ENCODE measurements around the gene APOBEC3B. TPM values are rescaled to one million over a fixed set of nuclear protein-coding genes. Genes with fewer than 3 reads are reported as not detected.
"Not testable (repeated sequence)": the region's sequence is repeated elsewhere in the genome, so short reads cannot be mapped to it uniquely, and the experiment has no call there.

Gene APOBEC3B
- total RNA-seq, 1 donor = 1.6 TPM

DNA sequence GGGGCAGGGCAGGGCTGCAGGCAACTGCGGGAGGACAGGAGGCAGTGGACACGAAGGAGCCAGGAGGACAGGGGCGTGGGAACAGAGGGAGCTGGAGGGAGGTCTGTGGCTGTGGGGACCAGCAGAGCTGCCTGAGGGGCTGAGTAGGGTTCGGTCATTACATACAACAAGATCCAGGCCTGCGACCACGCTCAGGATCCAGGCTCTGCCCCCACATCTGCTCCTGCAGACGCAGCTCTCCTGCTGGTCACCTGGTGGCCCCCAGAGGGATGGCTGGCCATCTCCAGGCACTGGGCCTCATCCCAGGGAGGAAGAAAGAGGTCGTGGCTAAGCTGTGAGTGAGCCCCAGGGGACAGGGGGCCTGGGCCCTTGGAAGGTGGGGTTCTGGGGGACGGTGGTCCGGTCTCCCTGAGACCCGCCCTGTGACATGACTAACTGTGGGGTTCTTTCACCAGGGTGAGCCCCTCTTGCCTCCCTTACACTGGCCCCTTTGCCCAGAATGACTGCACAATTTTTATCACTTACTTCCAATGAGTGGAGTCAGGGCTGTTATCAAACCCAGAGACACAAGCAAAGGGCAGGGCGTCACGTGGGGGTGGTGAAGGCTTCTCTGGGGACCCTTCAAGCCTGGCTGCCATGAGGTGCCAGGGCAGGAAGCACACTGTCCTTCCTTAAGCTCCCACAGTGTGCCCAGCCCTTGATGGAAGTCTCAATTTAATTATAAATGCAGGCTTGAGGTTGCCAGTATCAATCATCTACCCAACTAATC lies 31.4 kb upstream of the APOBEC3B start:
- DNase-seq (ENCODE audit: low read depth in 2 of 3, low spot score in 2 of 3) = no peak

DNA sequence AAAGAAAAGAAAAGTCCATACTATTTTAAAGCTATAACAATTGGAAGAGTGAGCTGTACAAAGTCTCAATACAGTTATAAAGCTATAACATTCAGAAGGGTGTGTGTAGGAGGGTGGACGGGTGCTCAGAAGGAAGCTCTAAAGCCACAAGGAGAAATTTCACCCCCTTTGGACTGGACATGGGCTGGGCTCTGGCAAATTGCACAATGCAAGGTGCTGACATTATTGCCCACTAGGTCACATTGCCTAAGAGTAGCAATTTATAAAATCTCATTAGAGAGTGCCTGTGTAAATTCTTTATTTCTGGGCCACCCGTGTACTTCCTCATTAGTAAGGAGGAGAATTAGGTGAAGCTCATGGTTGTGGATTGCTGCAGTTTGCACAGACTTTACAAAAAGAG lies 30.4 kb upstream of the APOBEC3B start:
- no peak for DNase-seq (ENCODE audit: low read depth in 2 of 3, low spot score in 2 of 3)

GRCh38 chr22:38952281-38952993 lies 29.7 kb upstream of the APOBEC3B start:
- no peak for DNase-seq (ENCODE audit: low read depth in 2 of 3, low spot score in 2 of 3)

- DNase-seq (ENCODE audit: low read depth in 2 of 3, low spot score in 2 of 3) = no peak
Observed at GRCh38 chr22:38953091-38953490, 29.1 kb upstream of the APOBEC3B start.

GRCh38 chr22:38953577-38954413 lies 28.4 kb upstream of the APOBEC3B start:
- no peak for DNase-seq (ENCODE audit: low read depth in 2 of 3, low spot score in 2 of 3)

DNA sequence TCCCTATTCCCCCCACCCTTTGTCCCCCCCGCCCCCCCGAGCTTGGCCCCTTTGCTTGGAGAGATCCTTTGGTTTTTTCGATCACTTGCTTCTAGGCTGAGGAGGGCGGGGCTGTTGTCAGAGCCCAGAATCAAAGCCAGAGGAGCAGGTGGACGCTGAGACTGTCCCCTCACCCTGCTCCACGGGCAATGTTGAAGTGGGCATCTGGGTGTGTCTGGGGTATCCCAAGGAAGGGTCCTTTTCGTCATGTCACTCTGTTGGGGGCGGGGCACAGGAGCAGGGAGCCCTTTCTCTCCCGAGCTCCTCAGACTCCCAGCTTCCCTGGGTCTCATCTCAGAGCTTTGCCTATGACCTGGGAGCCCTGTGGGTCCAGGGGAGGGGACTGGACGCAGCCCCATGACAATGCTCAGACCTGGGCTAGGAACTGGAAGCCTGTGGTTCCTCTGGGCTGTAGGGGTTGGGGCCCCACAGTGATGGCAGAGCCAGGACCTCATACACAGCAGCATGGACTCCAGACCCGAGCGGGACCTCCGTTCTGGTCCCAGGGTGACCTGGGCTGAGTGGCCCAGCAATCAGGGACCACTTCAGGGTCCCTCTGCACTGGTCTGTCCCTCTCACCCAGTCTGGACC lies 27.6 kb upstream of the APOBEC3B start:
- DNase-seq (ENCODE audit: low read depth in 2 of 3, low spot score in 2 of 3) = no peak

GRCh38 chr22:38955250-38955905 lies 26.8 kb upstream of the APOBEC3B start:
- DNase-seq (ENCODE audit: low read depth in 2 of 3, low spot score in 2 of 3) = no peak

DNA sequence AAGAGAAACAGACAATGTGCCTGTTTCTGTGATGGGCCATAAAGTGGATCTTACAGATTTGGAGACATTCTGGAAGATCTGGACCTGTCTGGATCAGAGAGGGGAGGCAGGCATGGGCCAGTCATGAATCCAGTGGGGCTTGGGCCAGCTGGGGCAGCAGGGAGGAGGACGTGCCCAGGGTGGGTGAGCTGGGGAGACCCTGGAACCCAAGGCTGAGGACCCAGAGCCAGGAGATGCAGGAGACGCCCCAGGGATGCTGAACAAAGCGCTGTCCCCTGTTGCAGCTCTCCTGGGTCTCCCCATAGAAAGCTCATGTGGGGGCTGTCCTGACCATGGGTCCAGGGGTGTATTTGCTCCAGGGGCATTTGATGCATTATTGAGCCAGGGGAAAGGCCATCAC lies 26.2 kb upstream of the APOBEC3B start:
- DNase-seq (ENCODE audit: low read depth in 2 of 3, low spot score in 2 of 3) = no peak

DNA sequence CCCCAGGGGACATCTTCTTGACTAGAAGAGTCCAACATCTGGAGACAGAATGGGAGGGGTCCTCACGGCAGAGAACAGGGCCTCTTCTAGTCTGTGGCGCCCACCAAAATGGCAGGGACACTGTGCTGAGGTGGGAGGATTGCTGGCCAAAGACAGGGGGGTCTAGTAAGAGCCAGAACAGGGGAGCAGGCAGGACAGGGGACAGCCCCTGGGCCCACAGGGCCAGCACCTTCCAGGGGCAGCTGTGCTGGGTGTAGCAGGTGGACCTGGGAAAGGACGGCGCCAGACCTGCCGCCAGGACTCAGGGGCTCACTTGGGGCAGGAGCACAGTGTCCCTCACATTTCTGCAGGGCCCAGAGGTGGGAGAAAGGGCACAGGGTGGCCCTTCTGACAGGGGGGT lies 25.6 kb upstream of the APOBEC3B start:
- DNase-seq (ENCODE audit: low read depth in 2 of 3, low spot score in 2 of 3) = no peak

DNA sequence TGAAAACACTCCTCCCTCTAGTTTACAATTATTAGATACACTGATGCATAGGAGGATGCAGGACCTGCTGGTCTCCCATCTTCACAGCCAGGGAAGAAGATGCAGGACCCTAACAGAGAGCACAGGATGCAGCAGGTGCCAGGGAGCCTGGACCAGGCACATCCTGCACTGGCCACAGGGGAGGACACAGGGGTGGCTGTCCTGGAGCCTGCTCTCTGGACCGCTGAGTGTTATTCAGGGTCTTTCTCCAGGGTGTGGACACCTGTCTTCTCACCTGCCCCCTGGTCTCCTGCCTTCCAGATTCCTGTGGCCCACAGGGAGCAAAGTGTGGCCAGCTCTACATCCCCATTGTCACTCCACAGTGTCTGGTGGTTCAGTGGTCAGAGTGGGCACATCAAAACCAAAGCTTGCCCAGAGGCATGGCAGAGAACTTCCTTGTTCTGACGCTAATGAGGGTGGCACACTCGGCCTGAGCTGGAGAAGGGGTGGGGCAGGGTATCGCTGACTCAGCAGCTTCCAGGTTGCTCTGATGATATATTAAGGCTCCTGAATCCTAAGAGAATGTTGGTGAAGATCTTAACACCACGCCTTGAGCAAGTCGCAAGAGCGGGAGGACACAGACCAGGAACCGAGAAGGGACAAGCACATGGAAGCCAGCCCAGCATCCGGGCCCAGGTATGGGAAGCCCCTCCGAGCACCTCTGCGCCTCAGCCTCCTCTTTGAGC lies 24.9 kb upstream of the APOBEC3B start, which contains the start of gene APOBEC3A:
Gene APOBEC3A, plus strand, starts transcription at position 564 of the 725 bp plus-strand sequence. Its CDS starts 83 bp downstream, at position 647.
- peak in 1 of 3 donors; percentile 60 for DNase-seq (ENCODE audit: low read depth in 2 of 3, low spot score in 2 of 3)

DNA sequence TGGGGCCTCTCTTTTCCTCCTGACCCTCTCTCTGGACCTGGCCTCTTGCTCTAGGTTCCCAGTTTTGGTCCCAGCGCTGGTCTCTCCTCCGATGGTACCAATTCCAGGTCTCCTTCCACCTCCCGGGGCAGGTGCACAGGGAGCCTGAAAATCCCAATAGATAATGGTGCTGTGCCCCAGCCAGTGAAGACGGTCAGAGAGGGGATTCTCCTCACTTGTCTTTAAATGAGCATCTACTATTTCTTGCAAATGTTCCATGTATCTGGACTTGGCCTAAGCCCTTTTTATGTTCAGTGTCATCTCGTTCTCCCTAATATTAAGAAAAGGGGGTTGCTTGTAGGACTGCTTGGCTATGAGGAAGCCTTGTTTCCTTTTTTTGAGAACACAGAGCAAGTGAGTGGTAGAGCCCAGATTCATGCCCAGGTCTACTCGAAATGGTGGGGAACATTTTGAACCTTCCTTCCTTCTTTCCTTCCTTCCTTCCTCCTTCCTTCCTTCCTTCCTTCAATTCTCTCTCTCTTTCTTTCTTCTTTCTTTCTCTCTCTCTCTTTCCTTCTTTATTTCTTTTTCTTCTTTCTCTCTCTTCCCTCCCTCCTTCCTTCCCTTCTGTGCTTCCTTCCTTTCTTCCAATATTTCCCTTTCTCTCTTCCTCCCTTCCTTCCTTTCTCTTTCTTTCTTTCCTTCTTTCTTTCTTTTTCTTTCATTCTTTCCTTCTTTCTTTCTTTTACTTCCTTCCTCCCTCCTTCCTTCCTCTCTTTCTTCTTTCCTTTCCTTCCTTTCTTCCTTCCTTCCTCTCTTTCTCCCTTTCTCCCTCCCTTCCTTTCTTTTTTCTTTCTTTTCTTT lies 24.1 kb upstream of the APOBEC3B start:
- no peak for DNase-seq (ENCODE audit: low read depth in 2 of 3, low spot score in 2 of 3)

- not testable (repeated sequence) for DNase-seq (ENCODE audit: low read depth in 2 of 3, low spot score in 2 of 3)
Observed at GRCh38 chr22:38958651-38958943, 23.6 kb upstream of the APOBEC3B start.

DNA sequence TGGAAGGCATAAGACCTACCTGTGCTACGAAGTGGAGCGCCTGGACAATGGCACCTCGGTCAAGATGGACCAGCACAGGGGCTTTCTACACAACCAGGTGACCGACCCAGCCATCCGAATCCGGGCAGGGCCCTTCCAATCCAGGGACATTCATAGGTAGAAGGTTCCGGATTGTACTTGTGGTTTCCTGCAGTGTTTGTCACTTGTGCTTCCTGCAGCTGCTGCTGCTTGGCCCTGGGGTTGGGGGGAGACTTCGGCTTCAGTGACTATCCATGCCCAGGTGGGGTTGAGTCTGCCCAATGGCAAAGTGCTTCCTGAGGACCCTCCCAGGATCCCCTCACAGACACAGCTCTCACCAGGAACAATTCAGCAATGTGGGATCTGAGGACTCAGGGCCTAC lies 22.6 kb upstream of the APOBEC3B start:
- peak in 1 of 3 donors; percentile 41 for DNase-seq (ENCODE audit: low read depth in 2 of 3, low spot score in 2 of 3)

GRCh38 chr22:38960673-38961072 lies 21.5 kb upstream of the APOBEC3B start:
- not testable (repeated sequence) for DNase-seq (ENCODE audit: low read depth in 2 of 3, low spot score in 2 of 3)

DNA sequence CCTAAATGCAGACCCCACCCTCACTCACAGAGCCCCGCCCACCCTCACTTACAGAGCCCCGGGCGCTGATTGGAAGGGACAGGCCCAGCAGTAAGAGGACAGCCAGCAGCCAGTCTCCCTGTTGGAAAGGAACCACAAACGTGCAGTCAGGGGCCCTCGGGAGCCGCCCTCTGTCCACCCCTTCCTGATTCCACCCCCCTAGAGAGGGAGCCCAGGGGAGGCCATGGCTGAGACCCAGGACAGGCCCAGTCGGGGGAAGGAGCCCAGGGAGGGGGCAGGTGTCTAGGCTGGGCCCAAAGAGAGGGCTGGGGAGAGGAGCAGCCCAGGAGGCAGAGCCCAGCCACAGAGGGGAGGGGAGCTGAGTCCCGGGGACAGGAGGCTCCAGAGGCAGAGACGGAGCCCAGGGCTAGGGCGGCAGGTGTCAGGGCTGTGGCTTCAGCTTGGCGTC lies 18.8 kb upstream of the APOBEC3B start:
- not testable (repeated sequence) for DNase-seq (ENCODE audit: low read depth in 2 of 3, low spot score in 2 of 3)

GRCh38 chr22:38963872-38964271 lies 18.3 kb upstream of the APOBEC3B start:
- no peak for DNase-seq (ENCODE audit: low read depth in 2 of 3, low spot score in 2 of 3)

GRCh38 chr22:38964306-38964705 lies 17.8 kb upstream of the APOBEC3B start:
- no peak for DNase-seq (ENCODE audit: low read depth in 2 of 3, low spot score in 2 of 3)

GRCh38 chr22:38964989-38965388 lies 17.2 kb upstream of the APOBEC3B start:
- DNase-seq (ENCODE audit: low read depth in 2 of 3, low spot score in 2 of 3) = no peak

Measured in hematopoietic multipotent progenitor cell (in vitro differentiated cells).